Astrocyte (in vitro differentiated cells and primary cell): ENCODE measurements around the gene INHBE. TPM values are rescaled to one million over a fixed set of nuclear protein-coding genes. Genes with fewer than 3 reads are reported as not detected.

Experiments used
- DNase-seq: peaks from one replicate; pipeline ENCODE4 v3.0.0-alpha.2; 2010; ENCODE audit warnings: low read depth
- FAIRE-seq: peaks from 2 replicates; lab custom pipeline; 2011; peaks lifted over from hg19 to GRCh38; lab: Jason Lieb, UNC
- H2AFZ ChIP-seq: 2 replicates; pipeline ENCODE4 v1.6.0; 2012; ENCODE audit warnings: low read depth, low read length, inconsistent platforms
- H3K27ac ChIP-seq: 2 replicates; pipeline ENCODE4 v1.5.1; 2011; ENCODE audit warnings: low read depth, low read length, inconsistent platforms
- H3K27me3 ChIP-seq: 2 replicates; pipeline ENCODE4 v1.6.0; 2011; ENCODE audit warnings: low read length, inconsistent platforms; ENCODE audit not compliant: insufficient read depth
- H3K36me3 ChIP-seq: 2 replicates; pipeline ENCODE4 v1.5.1; 2011; ENCODE audit warnings: low read length, inconsistent platforms; ENCODE audit not compliant: insufficient read depth
- H3K4me1 ChIP-seq: 2 replicates; pipeline ENCODE4 v1.5.1; 2011; ENCODE audit warnings: low read length, inconsistent platforms; ENCODE audit not compliant: insufficient read depth
- H3K4me2 ChIP-seq: 2 replicates; pipeline ENCODE4 v1.6.0; 2012; ENCODE audit warnings: low read length, inconsistent platforms
- H3K4me3 ChIP-seq: 2 replicates; pipeline ENCODE4 v1.5.1; 2011; ENCODE audit warnings: low read depth, mild to moderate bottlenecking, low read length, inconsistent platforms; ENCODE audit not compliant: insufficient read depth
- H3K79me2 ChIP-seq: 2 replicates; pipeline ENCODE4 v1.6.0; 2012; ENCODE audit warnings: mild to moderate bottlenecking, low read length, inconsistent platforms; ENCODE audit not compliant: insufficient read depth
- H3K9ac ChIP-seq: 2 replicates; pipeline ENCODE4 v1.6.0; 2012; ENCODE audit warnings: mild to moderate bottlenecking, low read length, inconsistent platforms
- H3K9me3 ChIP-seq: 2 replicates; pipeline ENCODE4 v1.5.1; 2012; ENCODE audit warnings: low read depth, mild to moderate bottlenecking, low read length, inconsistent platforms; ENCODE audit not compliant: insufficient read depth
- H4K20me1 ChIP-seq: 2 replicates; pipeline ENCODE4 v1.6.0; 2012; ENCODE audit warnings: low read length, inconsistent platforms; ENCODE audit not compliant: insufficient read depth
- H3K27ac Mint-ChIP-seq: one replicate; pipeline ENCODE4 v1.8.0; 2021; ENCODE audit warnings: mild to moderate bottlenecking, mixed read lengths; ENCODE audit not compliant: unreplicated experiment
- H3K27me3 Mint-ChIP-seq: one replicate; pipeline ENCODE4 v1.8.0; 2021; ENCODE audit warnings: low read depth, mixed read lengths; ENCODE audit not compliant: unreplicated experiment
- H3K36me3 Mint-ChIP-seq: one replicate; pipeline ENCODE4 v1.8.0; 2021; ENCODE audit warnings: low read depth, mixed read lengths; ENCODE audit not compliant: unreplicated experiment
- H3K4me1 Mint-ChIP-seq: one replicate; pipeline ENCODE4 v1.8.0; 2021; ENCODE audit warnings: low read depth, mixed read lengths; ENCODE audit not compliant: unreplicated experiment
- H3K4me3 Mint-ChIP-seq: one replicate; pipeline ENCODE4 v1.8.0; 2021; ENCODE audit warnings: mild to moderate bottlenecking, moderate library complexity, mixed read lengths; ENCODE audit not compliant: unreplicated experiment
- H3K9me3 Mint-ChIP-seq: one replicate; pipeline ENCODE4 v1.8.0; 2021; ENCODE audit warnings: mild to moderate bottlenecking, mixed read lengths; ENCODE audit not compliant: unreplicated experiment
- CTCF ChIP-seq: IDR thresholded peaks from 2 replicates; pipeline ENCODE4 v1.5.1; 2011; ENCODE audit warnings: low read depth, mild to moderate bottlenecking, inconsistent platforms, low read length, moderate library complexity; ENCODE audit not compliant: insufficient read depth
- EZH2 ChIP-seq: IDR thresholded peaks from 2 replicates; pipeline ENCODE4 v1.6.1; 2012; ENCODE audit warnings: mild to moderate bottlenecking, low read length, inconsistent platforms; ENCODE audit not compliant: insufficient read depth
- total RNA-seq: library from RNA; stranded (reverse); gene quantifications from 2 replicates; pipeline ENCODE4 v1.2.1, GENCODE V29; 2021

Gene INHBE
- total RNA-seq, 1 donor from 2014 or later: 24.6 TPM

GRCh38 chr12:57476162-57476992, 21.3 kb downstream of the INHBE start:
- no peak for DNase-seq
- H3K4me2 ChIP-seq: peak overlapping the region; percentile 81
- H3K36me3 ChIP-seq: no peaks in the 10 kb centered on the region
- no peaks in the 10 kb centered on the region for H4K20me1 ChIP-seq
- H3K27me3 ChIP-seq: peaks cover 52% of the 10 kb centered on the region
- peaks cover 9% of the 10 kb centered on the region for H3K4me1 ChIP-seq
- no peak for TF ChIP-seq CTCF
- peak; percentile 2 for TF ChIP-seq EZH2
- peak overlapping the region; percentile 28 for H3K4me3 ChIP-seq
- no peak overlapping the region for H3K4me3 Mint-ChIP-seq
- peaks cover 18% of the 10 kb centered on the region for H3K4me1 Mint-ChIP-seq
- H3K27me3 Mint-ChIP-seq: peaks cover 63% of the 10 kb centered on the region
- peak overlapping the region; percentile 34 for H3K27ac Mint-ChIP-seq
- no peak overlapping the region for H3K27ac ChIP-seq
- H3K9ac ChIP-seq: no peak overlapping the region
- peaks cover 16% of the 10 kb centered on the region for H3K9me3 Mint-ChIP-seq
- peaks cover 6% of the 10 kb centered on the region for H3K36me3 Mint-ChIP-seq
- H3K9me3 ChIP-seq: no peaks in the 10 kb centered on the region
- no peak for FAIRE-seq
- H2AFZ ChIP-seq: peak overlapping the region; percentile 66
- no peaks in the 10 kb centered on the region for H3K79me2 ChIP-seq

- H3K4me3 Mint-ChIP-seq: peak overlapping the region; percentile 45
Observed at GRCh38 chr12:57476993-57477709, 22.0 kb downstream of the INHBE start.

More at GRCh38 chr12:57476993-57477709, 22.0 kb downstream of the INHBE start:
- Histone ChIP-seq H2AFZ (no peak overlapping the region), H3K4me2 (no peak overlapping the region), H3K9ac (no peak overlapping the region), H4K20me1 (no peaks in the 10 kb centered on the region), H3K36me3 (no peaks in the 10 kb centered on the region), H3K27ac (no peak overlapping the region), H3K9me3 (no peaks in the 10 kb centered on the region), H3K79me2 (no peaks in the 10 kb centered on the region), H3K27me3 (peaks cover 53% of the 10 kb centered on the region), H3K4me3 (no peak overlapping the region), H3K4me1 (peaks cover 9% of the 10 kb centered on the region)
- DNase-seq: no peak
- peaks cover 23% of the 10 kb centered on the region for H3K4me1 Mint-ChIP-seq
- TF ChIP-seq CTCF (no peak), EZH2 (no peak)
- H3K36me3 Mint-ChIP-seq: peaks cover 6% of the 10 kb centered on the region
- peaks cover 56% of the 10 kb centered on the region for H3K27me3 Mint-ChIP-seq
- H3K9me3 Mint-ChIP-seq: peaks cover 16% of the 10 kb centered on the region
- peak overlapping the region; percentile 34 for H3K27ac Mint-ChIP-seq
- no peak for FAIRE-seq
